LNCAP (cell line): Measurements from ENCODE around the gene COTL1.

Experiments
- CTCF ChIP-seq: fragments of 450-650 bp; IDR thresholded peaks from 2 replicates; pipeline ENCODE4 v1.5.1; 2017; ENCODE audit warnings: mild to moderate bottlenecking

Gene COTL1

GRCh38 chr16:84540194-84540593, 77.7 kb downstream of the COTL1 start:
- no peak for TF ChIP-seq CTCF

GRCh38 chr16:84538222-84538840, 79.5 kb downstream of the COTL1 start:
- no peak for TF ChIP-seq CTCF

- TF ChIP-seq CTCF = no peak
These were observed 80.3 kb downstream of the COTL1 start for GRCh38 chr16:84537491-84538151.

- TF ChIP-seq CTCF = no peak
These were observed 82.0 kb downstream of the COTL1 start for GRCh38 chr16:84535851-84536250.

GRCh38 chr16:84535408-84535807, 82.5 kb downstream of the COTL1 start:
- no peak for TF ChIP-seq CTCF

GRCh38 chr16:84534815-84535214, 83.1 kb downstream of the COTL1 start:
- TF ChIP-seq CTCF = no peak

- TF ChIP-seq CTCF = no peak
These were observed 84.9 kb downstream of the COTL1 start for GRCh38 chr16:84532855-84533486.
